Measurements from ENCODE around the gene ANXA8.
"Not testable (repeated sequence)": the region's sequence is repeated elsewhere in the genome, so short reads cannot be mapped to it uniquely, and the experiment has no call there.

GRCh38 chr10:47477078-47477477 lies 6.8 kb downstream of the ANXA8 start:
- not testable (repeated sequence) for TF ChIP-seq POLR2AphosphoS5, CTCF (IDR thresholded peaks at IDR 0.05)
